GM18526 (cell line): ENCODE data around the gene OPALIN.

ENCODE experiments used
- POLR2A ChIP-seq: IDR thresholded peaks from 3 replicates; pipeline ENCODE4 v1.6.1; 2011; ENCODE audit not compliant: insufficient read length; ENCODE audit errors: extremely low read depth

OPALIN gene

GRCh38 chr10:96379758-96380157, 21.0 kb upstream of the OPALIN start:
- TF ChIP-seq POLR2A: no peak

- TF ChIP-seq POLR2A: no peak
Measured at GRCh38 chr10:96378741-96379140, 19.9 kb upstream of the OPALIN start.

GRCh38 chr10:96377816-96378294, 19.1 kb upstream of the OPALIN start:
- no peak for TF ChIP-seq POLR2A

- TF ChIP-seq POLR2A: no peak
Measured at GRCh38 chr10:96376483-96376882, 17.7 kb upstream of the OPALIN start.

GRCh38 chr10:96374985-96375830, 16.4 kb upstream of the OPALIN start:
- TF ChIP-seq POLR2A: no peak

- no peak for TF ChIP-seq POLR2A
Measured at GRCh38 chr10:96374639-96374984, 15.8 kb upstream of the OPALIN start.

GRCh38 chr10:96374004-96374403, 15.2 kb upstream of the OPALIN start:
- TF ChIP-seq POLR2A: no peak

- TF ChIP-seq POLR2A: no peak
Measured at GRCh38 chr10:96371356-96371755, 12.6 kb upstream of the OPALIN start.

GRCh38 chr10:96370584-96371157, 11.9 kb upstream of the OPALIN start:
- TF ChIP-seq POLR2A: no peak

GRCh38 chr10:96369890-96370583, 11.2 kb upstream of the OPALIN start:
- no peak for TF ChIP-seq POLR2A

- TF ChIP-seq POLR2A: no peak
Measured at GRCh38 chr10:96368971-96369370, 10.2 kb upstream of the OPALIN start.

- TF ChIP-seq POLR2A: no peak
Measured at GRCh38 chr10:96367470-96367869, 8.7 kb upstream of the OPALIN start.

GRCh38 chr10:96366508-96366907, 7.7 kb upstream of the OPALIN start:
- TF ChIP-seq POLR2A: no peak

GRCh38 chr10:96365571-96365970, 6.8 kb upstream of the OPALIN start:
- no peak for TF ChIP-seq POLR2A

- TF ChIP-seq POLR2A: no peak
Measured at GRCh38 chr10:96360766-96361165, 2.0 kb upstream of the OPALIN start.

- TF ChIP-seq POLR2A: no peak
Measured at GRCh38 chr10:96360331-96360730, 1.5 kb upstream of the OPALIN start.
